Midbrain (tissue), 1 donor: Measurements from ENCODE around the gene ETV6.
A peak's percentile ranks its signal among the peaks of the same experiment; 100 is the strongest.
"Not testable (repeated sequence)": the region's sequence is repeated elsewhere in the genome, so short reads cannot be mapped to it uniquely, and the experiment has no call there.

Experiments
- DNase-seq: peaks from one replicate; lab custom pipeline; 2025; lab: John Stamatoyannopoulos, UW

ETV6 gene

GRCh38 chr12:11668611-11669010, 19.1 kb downstream of the ETV6 start:
- no peak for DNase-seq

GRCh38 chr12:11669348-11669747, 19.9 kb downstream of the ETV6 start:
- DNase-seq: no peak

GRCh38 chr12:11672256-11673191, 23.1 kb downstream of the ETV6 start:
- no peak for DNase-seq

GRCh38 chr12:11673666-11674461, 24.4 kb downstream of the ETV6 start:
- no peak for DNase-seq

GRCh38 chr12:11674894-11675390, 25.5 kb downstream of the ETV6 start:
- DNase-seq: no peak

- no peak for DNase-seq
These were observed 26.6 kb downstream of the ETV6 start for GRCh38 chr12:11676052-11676451.

- DNase-seq: no peak
These were observed 27.6 kb downstream of the ETV6 start for GRCh38 chr12:11677093-11677492.

GRCh38 chr12:11677752-11678151, 28.3 kb downstream of the ETV6 start:
- DNase-seq: no peak

- DNase-seq: no peak
These were observed 29.3 kb downstream of the ETV6 start for GRCh38 chr12:11678781-11679180.

GRCh38 chr12:11681207-11681606, 31.7 kb downstream of the ETV6 start:
- no peak for DNase-seq

- DNase-seq: not testable (repeated sequence)
These were observed 32.2 kb downstream of the ETV6 start for GRCh38 chr12:11681695-11682094.

GRCh38 chr12:11684393-11684792, 34.9 kb downstream of the ETV6 start:
- DNase-seq: no peak

- no peak for DNase-seq
These were observed 35.3 kb downstream of the ETV6 start for GRCh38 chr12:11684811-11685210.

GRCh38 chr12:11685316-11685715, 35.8 kb downstream of the ETV6 start:
- DNase-seq: no peak

GRCh38 chr12:11685716-11686115, 36.2 kb downstream of the ETV6 start:
- no peak for DNase-seq

- no peak for DNase-seq
These were observed 36.6 kb downstream of the ETV6 start for GRCh38 chr12:11686120-11686519.

- DNase-seq: no peak
These were observed 38.1 kb downstream of the ETV6 start for GRCh38 chr12:11687528-11687927.

GRCh38 chr12:11688379-11688778, 38.9 kb downstream of the ETV6 start:
- DNase-seq: no peak

- DNase-seq: no peak
These were observed 39.4 kb downstream of the ETV6 start for GRCh38 chr12:11688831-11689230.

- no peak for DNase-seq
These were observed 40.2 kb downstream of the ETV6 start for GRCh38 chr12:11689591-11690186.

- DNase-seq: peak; percentile 12
These were observed 43.6 kb downstream of the ETV6 start for GRCh38 chr12:11693067-11693466.

GRCh38 chr12:11693601-11694000, 44.1 kb downstream of the ETV6 start:
- no peak for DNase-seq
